Measurements from ENCODE around the gene PTTG1.
"Not testable (repeated sequence)": the region's sequence is repeated elsewhere in the genome, so short reads cannot be mapped to it uniquely, and the experiment has no call there.

PTTG1 gene

GRCh38 chr5:160427607-160428006, 6.0 kb downstream of the PTTG1 start:
- no peak for DNase-seq

- no peak for DNase-seq
Observed at GRCh38 chr5:160432196-160432595, 10.5 kb downstream of the PTTG1 start.

- no peak for DNase-seq
Observed at GRCh38 chr5:160432787-160433186, 11.1 kb downstream of the PTTG1 start.

GRCh38 chr5:160434022-160434531, 12.4 kb downstream of the PTTG1 start:
- DNase-seq, result peak in 1 of 2 donors; percentile 58

GRCh38 chr5:160435532-160435931, 13.9 kb downstream of the PTTG1 start:
- DNase-seq, result no peak

- DNase-seq, result no peak
Observed at GRCh38 chr5:160436017-160436416, 14.4 kb downstream of the PTTG1 start.

GRCh38 chr5:160436661-160437060, 15.0 kb downstream of the PTTG1 start:
- not testable (repeated sequence) for DNase-seq

- no peak for DNase-seq
Observed at GRCh38 chr5:160437271-160437670, 15.6 kb downstream of the PTTG1 start.

GRCh38 chr5:160438316-160439204, 16.9 kb downstream of the PTTG1 start:
- peak; percentile 64 to 72 for DNase-seq

GRCh38 chr5:160439205-160439600, 17.5 kb downstream of the PTTG1 start:
- peak; percentile 82 to 88 for DNase-seq

- no peak for DNase-seq
Observed at GRCh38 chr5:160441311-160441781, 19.7 kb downstream of the PTTG1 start.

- no peak for DNase-seq
Observed at GRCh38 chr5:160442824-160443431, 21.3 kb downstream of the PTTG1 start.

GRCh38 chr5:160444407-160444806, 22.8 kb downstream of the PTTG1 start:
- no peak for DNase-seq

- no peak for DNase-seq
Observed at GRCh38 chr5:160445132-160445531, 23.5 kb downstream of the PTTG1 start.

- DNase-seq, result no peak
Observed at GRCh38 chr5:160445751-160446150, 24.1 kb downstream of the PTTG1 start.

GRCh38 chr5:160448886-160449285, 27.2 kb downstream of the PTTG1 start:
- DNase-seq, result no peak

- no peak for DNase-seq
Observed at GRCh38 chr5:160449458-160449857, 27.8 kb downstream of the PTTG1 start.

- no peak for DNase-seq
Observed at GRCh38 chr5:160450164-160450932, 28.7 kb downstream of the PTTG1 start.

- DNase-seq, result no peak
Observed at GRCh38 chr5:160451281-160451680, 29.6 kb downstream of the PTTG1 start.

GRCh38 chr5:160452036-160452435, 30.4 kb downstream of the PTTG1 start:
- DNase-seq, result no peak

- no peak for DNase-seq
Observed at GRCh38 chr5:160452795-160453194, 31.1 kb downstream of the PTTG1 start.

GRCh38 chr5:160453751-160454150, 32.1 kb downstream of the PTTG1 start:
- DNase-seq, result no peak

- DNase-seq, result no peak
Observed at GRCh38 chr5:160455600-160455999, 33.9 kb downstream of the PTTG1 start.
